Hepatic stellate cell (primary cell): Measurements from ENCODE around the gene ZBTB46.

Experiments used
- DNase-seq: peaks from one replicate; pipeline ENCODE4 v3.0.0; 2011; ENCODE audit warnings: low spot score

The ZBTB46 gene

GRCh38 chr20:63746751-63747315 lies 84.2 kb downstream of the ZBTB46 start:
- DNase-seq, result no peak

- no peak for DNase-seq
Measured at GRCh38 chr20:63745961-63746731, 84.9 kb downstream of the ZBTB46 start.

- no peak for DNase-seq
Measured at GRCh38 chr20:63745424-63745805, 85.6 kb downstream of the ZBTB46 start.

GRCh38 chr20:63744574-63745423 lies 86.3 kb downstream of the ZBTB46 start:
- no peak for DNase-seq

GRCh38 chr20:63744158-63744557 lies 86.9 kb downstream of the ZBTB46 start:
- no peak for DNase-seq

GRCh38 chr20:63743210-63743970 lies 87.7 kb downstream of the ZBTB46 start:
- no peak for DNase-seq

GRCh38 chr20:63742381-63743024 lies 88.6 kb downstream of the ZBTB46 start:
- no peak for DNase-seq

GRCh38 chr20:63741676-63742380 lies 89.2 kb downstream of the ZBTB46 start:
- DNase-seq, result no peak

GRCh38 chr20:63741354-63741675 lies 89.7 kb downstream of the ZBTB46 start:
- DNase-seq, result no peak

GRCh38 chr20:63740627-63741353 lies 90.3 kb downstream of the ZBTB46 start:
- DNase-seq, result peak; percentile 98

GRCh38 chr20:63740070-63740626 lies 90.9 kb downstream of the ZBTB46 start:
- peak; percentile 77 for DNase-seq

GRCh38 chr20:63739130-63740069 lies 91.7 kb downstream of the ZBTB46 start, which contains the start of gene SLC2A4RG:
SLC2A4RG (plus strand) TSS chr20:63739776; CDS start chr20:63739913, 137 bp downstream.
- DNase-seq, result peak; percentile 95

GRCh38 chr20:63738687-63739129 lies 92.4 kb downstream of the ZBTB46 start:
- peak; percentile 40 for DNase-seq

GRCh38 chr20:63737945-63738686 lies 92.9 kb downstream of the ZBTB46 start:
- DNase-seq, result no peak

- DNase-seq, result no peak
Measured at GRCh38 chr20:63737695-63737944, 93.4 kb downstream of the ZBTB46 start.

- no peak for DNase-seq
Measured at GRCh38 chr20:63736893-63737694, 94.0 kb downstream of the ZBTB46 start.
